Activated T-cell treated with anti-CD3 and anti-CD28 coated beads, Interleukin-2, amount 50 U/mL, for 4 hours (primary cell): ENCODE data around the gene MRPL10. TPM values are rescaled to one million over a fixed set of nuclear protein-coding genes. Genes with fewer than 3 reads are reported as not detected.

Source experiments
- ATAC-seq, 2 donors: fragments of 200-7000 bp; cut with Tn5 transposase; one replicate each; pipeline ENCODE4 v1.10.0; 2021
- DNase-seq: peaks from one replicate; pipeline ENCODE4 v3.0.0-alpha.2; 2020
- H3K27me3 Mint-ChIP-seq: one replicate; pipeline ENCODE4 v1.8.0; 2021; ENCODE audit warnings: low read depth, mixed read lengths
- H3K36me3 Mint-ChIP-seq: one replicate; pipeline ENCODE4 v1.8.0; 2022; ENCODE audit warnings: mixed read lengths; ENCODE audit not compliant: insufficient read depth
- H3K4me1 Mint-ChIP-seq: one replicate; pipeline ENCODE4 v1.8.0; 2021; ENCODE audit warnings: low read depth, mixed read lengths
- H3K4me3 Mint-ChIP-seq: one replicate; pipeline ENCODE4 v1.8.0; 2021; ENCODE audit warnings: mild to moderate bottlenecking, moderate library complexity, mixed read lengths
- H3K9me3 Mint-ChIP-seq: one replicate; pipeline ENCODE4 v1.8.0; 2021; ENCODE audit warnings: mixed read lengths
- total RNA-seq, 3 donors: library from RNA; stranded (reverse); gene quantifications; one replicate each; pipeline ENCODE4 v1.2.1, GENCODE V29; 2021

MRPL10 gene
- total RNA-seq, 3 donors from 2014 or later: 56.6 to 62.1 (median 58.6) TPM

- Mint-ChIP-seq H3K4me1 (peaks cover 20% of the 10 kb centered on the region), H3K9me3 (no peaks in the 10 kb centered on the region), H3K27me3 (peaks cover 85% of the 10 kb centered on the region), H3K36me3 (no peaks in the 10 kb centered on the region), H3K4me3 (peak overlapping the region; percentile 51)
- ATAC-seq (no peak), DNase-seq (no peak)
Measured at GRCh38 chr17:47850373-47850691, 19.0 kb upstream of the MRPL10 start.

GRCh38 chr17:47848198-47848513, 16.8 kb upstream of the MRPL10 start:
- H3K27me3 Mint-ChIP-seq: peaks cover 73% of the 10 kb centered on the region

GRCh38 chr17:47847341-47848197, 16.2 kb upstream of the MRPL10 start:
- Mint-ChIP-seq H3K27me3 (peaks cover 67% of the 10 kb centered on the region), H3K4me3 (no peak overlapping the region), H3K4me1 (peaks cover 24% of the 10 kb centered on the region), H3K36me3 (no peaks in the 10 kb centered on the region), H3K9me3 (no peaks in the 10 kb centered on the region)
- DNase-seq (no peak), ATAC-seq (peak in 1 of 2 donors; percentile 19)

More at GRCh38 chr17:47848198-47848513, 16.8 kb upstream of the MRPL10 start:
- H3K4me1 Mint-ChIP-seq: peaks cover 20% of the 10 kb centered on the region
- ATAC-seq: no peak
- no peak for DNase-seq
- H3K36me3 Mint-ChIP-seq: no peaks in the 10 kb centered on the region
- H3K9me3 Mint-ChIP-seq: no peaks in the 10 kb centered on the region
- H3K4me3 Mint-ChIP-seq: no peak overlapping the region

GRCh38 chr17:47846716-47847340, 15.5 kb upstream of the MRPL10 start:
- Mint-ChIP-seq H3K9me3 (no peaks in the 10 kb centered on the region), H3K4me3 (no peak overlapping the region), H3K4me1 (peaks cover 25% of the 10 kb centered on the region), H3K27me3 (peaks cover 60% of the 10 kb centered on the region), H3K36me3 (no peaks in the 10 kb centered on the region)
- ATAC-seq (no peak), DNase-seq (no peak)

- ATAC-seq (no peak), DNase-seq (no peak)
- peaks cover 28% of the 10 kb centered on the region for H3K4me1 Mint-ChIP-seq
- H3K36me3 Mint-ChIP-seq: no peaks in the 10 kb centered on the region
- peaks cover 57% of the 10 kb centered on the region for H3K27me3 Mint-ChIP-seq
- H3K4me3 Mint-ChIP-seq: no peak overlapping the region
- H3K9me3 Mint-ChIP-seq: no peaks in the 10 kb centered on the region
Measured at GRCh38 chr17:47845716-47846075, 14.4 kb upstream of the MRPL10 start.

GRCh38 chr17:47844814-47845715, 13.7 kb upstream of the MRPL10 start:
- no peaks in the 10 kb centered on the region for H3K36me3 Mint-ChIP-seq
- ATAC-seq: no peak
- peaks cover 28% of the 10 kb centered on the region for H3K4me1 Mint-ChIP-seq
- no peak for DNase-seq
- no peaks in the 10 kb centered on the region for H3K9me3 Mint-ChIP-seq
- H3K4me3 Mint-ChIP-seq: no peak overlapping the region
- H3K27me3 Mint-ChIP-seq: peaks cover 51% of the 10 kb centered on the region

GRCh38 chr17:47844227-47844626, 12.9 kb upstream of the MRPL10 start:
- H3K4me1 Mint-ChIP-seq: peaks cover 31% of the 10 kb centered on the region

GRCh38 chr17:47843391-47843730, 12.0 kb upstream of the MRPL10 start:
- Mint-ChIP-seq H3K4me3 (no peak overlapping the region), H3K4me1 (peaks cover 33% of the 10 kb centered on the region), H3K9me3 (no peaks in the 10 kb centered on the region), H3K36me3 (no peaks in the 10 kb centered on the region), H3K27me3 (peaks cover 34% of the 10 kb centered on the region)
- ATAC-seq (no peak), DNase-seq (no peak)

More at GRCh38 chr17:47844227-47844626, 12.9 kb upstream of the MRPL10 start:
- H3K9me3 Mint-ChIP-seq: no peaks in the 10 kb centered on the region
- no peak for ATAC-seq
- no peaks in the 10 kb centered on the region for H3K36me3 Mint-ChIP-seq
- H3K4me3 Mint-ChIP-seq: no peak overlapping the region
- no peak for DNase-seq
- H3K27me3 Mint-ChIP-seq: peaks cover 42% of the 10 kb centered on the region

- peaks cover 24% of the 10 kb centered on the region for H3K27me3 Mint-ChIP-seq
- DNase-seq (no peak), ATAC-seq (no peak)
- peaks cover 30% of the 10 kb centered on the region for H3K4me1 Mint-ChIP-seq
- no peaks in the 10 kb centered on the region for H3K36me3 Mint-ChIP-seq
- H3K9me3 Mint-ChIP-seq: no peaks in the 10 kb centered on the region
- peak overlapping the region; percentile 97 for H3K4me3 Mint-ChIP-seq
Measured at GRCh38 chr17:47841488-47842291, 10.3 kb upstream of the MRPL10 start.

- peak within 1 kb of the TSS; percentile 97 for H3K4me3 Mint-ChIP-seq
- H3K9me3 Mint-ChIP-seq: no peaks in the 10 kb centered on the region
- ATAC-seq (peak; percentile 91 to 93), DNase-seq (peak; percentile 80)
- H3K4me1 Mint-ChIP-seq: peaks cover 31% of the 10 kb centered on the region
- no peaks in the 10 kb centered on the region for H3K36me3 Mint-ChIP-seq
- H3K27me3 Mint-ChIP-seq: peaks cover 16% of the 10 kb centered on the region
Measured at GRCh38 chr17:47840742-47841487, 9.6 kb upstream of the MRPL10 start, which contains the start of gene SCRN2. Gene SCRN2, minus strand, starts transcription at chr17:47841273. Its CDS starts 430 bp downstream, at chr17:47840843.

- no peaks in the 10 kb centered on the region for H3K9me3 Mint-ChIP-seq
- peaks cover 38% of the 10 kb centered on the region for H3K4me1 Mint-ChIP-seq
- H3K4me3 Mint-ChIP-seq: peak overlapping the region; percentile 97
- DNase-seq (no peak), ATAC-seq (no peak)
- peaks cover 8% of the 10 kb centered on the region for H3K27me3 Mint-ChIP-seq
- H3K36me3 Mint-ChIP-seq: no peaks in the 10 kb centered on the region
Measured at GRCh38 chr17:47840001-47840741, 8.8 kb upstream of the MRPL10 start.

- H3K4me3 Mint-ChIP-seq: no peak overlapping the region
- H3K27me3 Mint-ChIP-seq: no peaks in the 10 kb centered on the region
- DNase-seq: no peak
- no peaks in the 10 kb centered on the region for H3K9me3 Mint-ChIP-seq
- ATAC-seq: no peak
- H3K36me3 Mint-ChIP-seq: no peaks in the 10 kb centered on the region
- peaks cover 49% of the 10 kb centered on the region for H3K4me1 Mint-ChIP-seq
Measured at GRCh38 chr17:47839071-47839470, 7.7 kb upstream of the MRPL10 start.

GRCh38 chr17:47838636-47839035, 7.3 kb upstream of the MRPL10 start:
- DNase-seq (no peak), ATAC-seq (no peak)
- H3K9me3 Mint-ChIP-seq: no peaks in the 10 kb centered on the region
- no peaks in the 10 kb centered on the region for H3K27me3 Mint-ChIP-seq
- H3K4me3 Mint-ChIP-seq: no peak overlapping the region
- H3K4me1 Mint-ChIP-seq: peaks cover 53% of the 10 kb centered on the region
- H3K36me3 Mint-ChIP-seq: no peaks in the 10 kb centered on the region
